Left lung (tissue), 10 donors: Measurements from ENCODE around the gene GBE1. TPM values are rescaled to one million over a fixed set of nuclear protein-coding genes. Genes with fewer than 3 reads are reported as not detected.
A peak's percentile ranks its signal among the peaks of the same experiment; 100 is the strongest.

ENCODE experiments used
- ATAC-seq: fragments of 200-7000 bp; cut with Tn5 transposase; one replicate; pipeline ENCODE4 v1.9.1; 2020; ENCODE audit warnings: moderate library complexity
- DNase-seq, 4 donors: peaks; one replicate each; pipeline ENCODE4 v3.0.0-alpha.2; 2013 to 2020
- H3K27ac ChIP-seq, 2 donors: fragments of 200-600 bp; sonication (generic) in 1 of 2; one replicate each; pipeline versions ENCODE4 v1.5.0 to v1.8.0; 2020 to 2021
- H3K27me3 ChIP-seq, 2 donors: fragments of 200-600 bp; sonication (generic) in 1 of 2; one replicate each; pipeline versions ENCODE4 v1.5.0 to v1.8.0; 2020 to 2021
- H3K36me3 ChIP-seq, 2 donors: fragments of 200-600 bp; sonication (generic) in 1 of 2; one replicate each; pipeline versions ENCODE4 v1.5.0 to v1.8.0; 2020 to 2021
- H3K4me1 ChIP-seq, 2 donors: fragments of 200-600 bp; one replicate each; pipeline ENCODE4 v1.8.0; 2021
- H3K4me3 ChIP-seq, 2 donors: fragments of 200-600 bp; sonication (generic) in 1 of 2; one replicate each; pipeline versions ENCODE4 v1.5.0 to v1.8.0; 2020 to 2021; ENCODE audit warnings: mild to moderate bottlenecking in 1 of 2
- H3K9me3 ChIP-seq, 2 donors: fragments of 200-600 bp; sonication (generic) in 1 of 2; one replicate each; pipeline versions ENCODE4 v1.5.0 to v1.8.0; 2020 to 2021
- CTCF ChIP-seq, 2 donors: fragments of 200-600 bp; sonication (generic) in 1 of 2; IDR thresholded peaks; one replicate each; pipeline versions ENCODE4 v1.5.0 to v1.8.0; 2021; ENCODE audit warnings: antibody characterized with exemption in 2 of 2
- intact Hi-C, 2 donors: fragments of 100-400 bp; cut with DNase I; formaldehyde crosslinking; loops; one replicate each; pipeline versions ENCODE4 v1.11.2 to v1.14.2; 2022
- polyA plus RNA-seq, 6 donors: library from polyadenylated mRNA; unstranded; fragments of 120-200 nt; gene quantifications; one replicate each; pipeline ENCODE4 v1.2.1, GENCODE V29; 2013; ENCODE audit not compliant: insufficient read length in 6 of 6
- total RNA-seq, 2 donors: library from RNA; stranded (reverse); fragmentation: NEBNext Ultra II Directional; extraction: Animal tissue kit (Norgen Biotek cat#: 25700); gene quantifications; one replicate each; pipeline ENCODE4 v1.2.1, GENCODE V29; 2021
- donor health status: DM: no; HTN: yes; CAD: no.
- donor health status: DM: no; HTN: no; CAD: no.

Gene GBE1
- total and polyA plus RNA-seq, 8 donors = 13.3 to 53.1 (median 16.3) TPM

DNA sequence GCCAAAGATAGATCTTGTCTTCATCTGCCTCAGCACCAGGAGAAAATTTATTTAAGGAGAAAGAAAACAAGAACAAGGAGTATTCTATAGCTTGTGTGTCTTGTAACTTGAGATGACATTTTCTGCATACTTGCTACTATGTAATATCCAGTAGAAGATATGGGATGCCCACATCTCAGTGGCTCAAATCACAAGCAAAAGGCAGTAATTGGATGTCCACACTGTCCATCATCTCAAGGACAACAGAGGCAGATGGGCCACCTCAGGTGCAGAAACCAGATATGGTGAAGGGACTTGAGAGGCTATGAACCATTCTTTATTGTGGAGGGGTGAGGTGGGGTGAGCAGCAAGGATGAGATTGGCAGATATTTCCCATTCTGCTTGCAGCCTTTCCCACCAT, 309.0 kb downstream of the GBE1 start:
- intact Hi-C loops = no loop called here
- H3K27me3 ChIP-seq = no peaks in the 10 kb centered on the region
- no peaks in the 10 kb centered on the region for H3K36me3 ChIP-seq
- H3K4me1 ChIP-seq = no peaks in the 10 kb centered on the region
- H3K9me3 ChIP-seq = peaks cover 0 to 4% of the 10 kb centered on the region in 2 donors
- ATAC-seq = no peak
- DNase-seq = no peak
- TF ChIP-seq CTCF (IDR thresholded peaks at IDR 0.05) = no peak
- H3K27ac ChIP-seq = no peak overlapping the region
- H3K4me3 ChIP-seq = no peak overlapping the region

GRCh38 chr3:81451611-81452010, 309.8 kb downstream of the GBE1 start:
- H3K9me3 ChIP-seq = peaks cover 0 to 4% of the 10 kb centered on the region in 2 donors
- H3K36me3 ChIP-seq = no peaks in the 10 kb centered on the region
- no peaks in the 10 kb centered on the region for H3K27me3 ChIP-seq
- no peak for TF ChIP-seq CTCF (IDR thresholded peaks at IDR 0.05)
- ATAC-seq (peak; percentile 81), DNase-seq (no peak)
- intact Hi-C loops = no loop called here
- no peak overlapping the region for H3K4me3 ChIP-seq
- no peaks in the 10 kb centered on the region for H3K4me1 ChIP-seq
- peak overlapping the region in 1 of 2 donors; percentile 25 for H3K27ac ChIP-seq

DNA sequence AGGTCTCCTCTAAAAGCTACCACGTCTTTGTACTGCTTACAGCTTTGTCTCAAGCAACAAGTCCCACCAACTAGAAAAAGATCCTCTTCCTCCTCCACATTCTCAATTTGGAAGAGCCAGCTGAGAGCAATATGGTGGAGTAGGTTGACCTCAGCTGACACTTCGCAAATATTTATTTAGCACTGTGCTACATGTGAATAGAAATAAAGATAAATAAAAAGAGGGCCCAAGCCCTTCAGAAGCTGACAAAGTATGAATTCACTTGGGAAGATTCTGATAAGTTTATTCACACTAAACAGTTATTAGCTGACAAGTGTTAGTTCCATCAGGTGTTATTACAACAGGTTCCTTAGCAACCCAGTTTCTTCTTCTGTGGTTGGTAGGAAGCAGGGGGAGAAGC, 310.3 kb downstream of the GBE1 start:
- Histone ChIP-seq H3K27ac (peak overlapping the region in 1 of 2 donors; percentile 25), H3K36me3 (no peaks in the 10 kb centered on the region), H3K27me3 (no peaks in the 10 kb centered on the region), H3K4me1 (no peaks in the 10 kb centered on the region), H3K9me3 (peaks cover 0 to 4% of the 10 kb centered on the region in 2 donors), H3K4me3 (no peak overlapping the region)
- no peak for DNase-seq
- ATAC-seq = peak; percentile 68
- TF ChIP-seq CTCF (IDR thresholded peaks at IDR 0.05) = no peak
- intact Hi-C loops = no loop called here

- DNase-seq (no peak), ATAC-seq (no peak)
- intact Hi-C loops = no loop called here
Observed at GRCh38 chr3:81446806-81447205, 314.6 kb downstream of the GBE1 start.

GRCh38 chr3:81445712-81446111, 315.7 kb downstream of the GBE1 start:
- Histone ChIP-seq H3K27ac (no peak overlapping the region), H3K36me3 (no peaks in the 10 kb centered on the region), H3K4me3 (no peak overlapping the region), H3K4me1 (no peaks in the 10 kb centered on the region), H3K9me3 (no peaks in the 10 kb centered on the region), H3K27me3 (no peaks in the 10 kb centered on the region)
- DNase-seq (no peak), ATAC-seq (no peak)
- TF ChIP-seq CTCF (IDR thresholded peaks at IDR 0.05) = no peak
- intact Hi-C loops = no loop called here

More at GRCh38 chr3:81446806-81447205, 314.6 kb downstream of the GBE1 start:
- Histone ChIP-seq H3K36me3 (no peaks in the 10 kb centered on the region), H3K4me3 (no peak overlapping the region), H3K27me3 (no peaks in the 10 kb centered on the region), H3K4me1 (no peaks in the 10 kb centered on the region), H3K9me3 (no peaks in the 10 kb centered on the region), H3K27ac (no peak overlapping the region)
- TF ChIP-seq CTCF (IDR thresholded peaks at IDR 0.05) = no peak
